HepG2 (cell line): ENCODE measurements around the gene HEATR1. TPM values are rescaled to one million over a fixed set of nuclear protein-coding genes. Genes with fewer than 3 reads are reported as not detected.
A peak's percentile ranks its signal among the peaks of the same experiment; 100 is the strongest.

ENCODE experiments used
- CAMTA2 ChIP-seq: sonication (generic); formaldehyde crosslinking; IDR thresholded peaks from 2 replicates; pipeline ENCODE4 v1.4.0; 2020; ENCODE audit warnings: mild to moderate bottlenecking, missing genetic modification reagents, borderline replicate concordance
- CHCHD3 ChIP-seq: sonication (generic); formaldehyde crosslinking; IDR thresholded peaks from 2 replicates; pipeline ENCODE4 v1.8.0; 2022; ENCODE audit warnings: mild to moderate bottlenecking, missing genetic modification reagents, moderate library complexity
- MIER3 ChIP-seq: IDR thresholded peaks from 2 replicates; pipeline ENCODE4 v1.6.1; 2016; ENCODE audit warnings: missing compliant biosample characterization, borderline replicate concordance
- NR2C2 ChIP-seq: sonication (generic); formaldehyde crosslinking; IDR thresholded peaks from 2 replicates; pipeline ENCODE4 v1.4.0; 2020; ENCODE audit warnings: missing genetic modification reagents, mild to moderate bottlenecking, moderate library complexity, borderline replicate concordance
- PAXIP1 ChIP-seq: sonication (generic); formaldehyde crosslinking; conservative IDR thresholded peaks from 2 replicates; pipeline ENCODE4 v1.4.0; 2020; ENCODE audit warnings: mild to moderate bottlenecking, missing genetic modification reagents, moderate library complexity
- SMARCE1 ChIP-seq: fragments of 450-650 bp; IDR thresholded peaks from 2 replicates; pipeline ENCODE4 v1.6.1; 2017; ENCODE audit warnings: borderline replicate concordance
- SNAI1 ChIP-seq: sonication (generic); formaldehyde crosslinking; IDR thresholded peaks from 2 replicates; pipeline ENCODE4 v1.5.0; 2020; ENCODE audit warnings: mild to moderate bottlenecking, missing genetic modification reagents, borderline replicate concordance
- ZBTB2 ChIP-seq: sonication (generic); formaldehyde crosslinking; IDR thresholded peaks from 2 replicates; pipeline ENCODE4 v1.8.0; 2022; ENCODE audit warnings: low read depth, missing genetic modification reagents
- ZNF235 ChIP-seq: sonication (generic); formaldehyde crosslinking; IDR thresholded peaks from 2 replicates; pipeline ENCODE4 v1.8.1; 2023; ENCODE audit warnings: mild to moderate bottlenecking, missing genetic modification reagents, borderline replicate concordance
- ZNF331 ChIP-seq: sonication (generic); formaldehyde crosslinking; IDR thresholded peaks from 2 replicates; pipeline ENCODE4 v1.4.0; 2020; ENCODE audit warnings: missing genetic modification reagents
- ZNF335 ChIP-seq: sonication (generic); formaldehyde crosslinking; IDR thresholded peaks from 2 replicates; pipeline ENCODE4 v1.4.0; 2020; ENCODE audit warnings: missing genetic modification reagents
- ZNF639 ChIP-seq: conservative IDR thresholded peaks from 2 replicates; pipeline ENCODE4 v1.6.1; 2018; ENCODE audit warnings: missing genetic modification reagents
- ZNF777 ChIP-seq: sonication (generic); formaldehyde crosslinking; IDR thresholded peaks from 2 replicates; pipeline ENCODE4 v1.4.0; 2020; ENCODE audit warnings: missing genetic modification reagents
- ZNF879 ChIP-seq: sonication (generic); formaldehyde crosslinking; IDR thresholded peaks from 2 replicates; pipeline ENCODE4 v1.8.1; 2023; ENCODE audit warnings: missing genetic modification reagents
- ZNF883 ChIP-seq: sonication (generic); formaldehyde crosslinking; IDR thresholded peaks from 2 replicates; pipeline ENCODE4 v1.5.1; 2020; ENCODE audit warnings: mild to moderate bottlenecking, missing genetic modification reagents; ENCODE audit errors: not compliant biosample characterization
- polyA plus RNA-seq, 8 experiments: library from polyadenylated mRNA; depleted of rRNA in 3 of 8; stranded (reverse) in 7 of 8; unstranded in 1 of 8; fragments of >200 nt; fragmentation: Illumina TruSeq in 4 of 8; extraction: Trizol in 4 of 8; gene quantifications; 2 replicates each; pipeline versions ENCODE4 v1.2.1 to v1.2.3, GENCODE V29; 2011 to 2016; ENCODE audit warnings: low read depth in 4 of 8, missing spikeins in 1 of 8, mixed read lengths in 1 of 8; ENCODE audit not compliant: insufficient read depth in 1 of 8
- total RNA-seq, 5 experiments: library from RNA; depleted of rRNA; stranded (reverse); fragments of >200 nt; fragmentation: Illumina TruSeq; extraction: Trizol; gene quantifications; 2 replicates each; pipeline ENCODE4 v1.2.3, GENCODE V29; 2016; ENCODE audit warnings: low read depth in 1 of 5
- TF ChIP-seq, protein P1 (sequence below): sonication (generic); formaldehyde crosslinking; IDR thresholded peaks from 2 replicates; pipeline ENCODE4 v1.4.0; 2020; ENCODE audit warnings: missing genetic modification reagents, mild to moderate bottlenecking, borderline replicate concordance
- TF ChIP-seq, protein P2 (sequence below): sonication (generic); formaldehyde crosslinking; IDR thresholded peaks from 2 replicates; pipeline ENCODE4 v1.9.0; 2021; ENCODE audit warnings: missing genetic modification reagents, mild to moderate bottlenecking, borderline replicate concordance

Gene HEATR1
- total and polyA plus RNA-seq, 2 of the 13 experiments (the other 11 are each of a cell fraction or from before 2014, with no cell fraction given), result 10.2 to 45.8 TPM

- TF ChIP-seq ZNF639 (CRISPR knock-in tag), result no peak
- no peak for TF ChIP-seq CHCHD3
- TF ChIP-seq ZNF883 (CRISPR knock-in tag), result peak; percentile 83
- TF ChIP-seq, protein P1, sequence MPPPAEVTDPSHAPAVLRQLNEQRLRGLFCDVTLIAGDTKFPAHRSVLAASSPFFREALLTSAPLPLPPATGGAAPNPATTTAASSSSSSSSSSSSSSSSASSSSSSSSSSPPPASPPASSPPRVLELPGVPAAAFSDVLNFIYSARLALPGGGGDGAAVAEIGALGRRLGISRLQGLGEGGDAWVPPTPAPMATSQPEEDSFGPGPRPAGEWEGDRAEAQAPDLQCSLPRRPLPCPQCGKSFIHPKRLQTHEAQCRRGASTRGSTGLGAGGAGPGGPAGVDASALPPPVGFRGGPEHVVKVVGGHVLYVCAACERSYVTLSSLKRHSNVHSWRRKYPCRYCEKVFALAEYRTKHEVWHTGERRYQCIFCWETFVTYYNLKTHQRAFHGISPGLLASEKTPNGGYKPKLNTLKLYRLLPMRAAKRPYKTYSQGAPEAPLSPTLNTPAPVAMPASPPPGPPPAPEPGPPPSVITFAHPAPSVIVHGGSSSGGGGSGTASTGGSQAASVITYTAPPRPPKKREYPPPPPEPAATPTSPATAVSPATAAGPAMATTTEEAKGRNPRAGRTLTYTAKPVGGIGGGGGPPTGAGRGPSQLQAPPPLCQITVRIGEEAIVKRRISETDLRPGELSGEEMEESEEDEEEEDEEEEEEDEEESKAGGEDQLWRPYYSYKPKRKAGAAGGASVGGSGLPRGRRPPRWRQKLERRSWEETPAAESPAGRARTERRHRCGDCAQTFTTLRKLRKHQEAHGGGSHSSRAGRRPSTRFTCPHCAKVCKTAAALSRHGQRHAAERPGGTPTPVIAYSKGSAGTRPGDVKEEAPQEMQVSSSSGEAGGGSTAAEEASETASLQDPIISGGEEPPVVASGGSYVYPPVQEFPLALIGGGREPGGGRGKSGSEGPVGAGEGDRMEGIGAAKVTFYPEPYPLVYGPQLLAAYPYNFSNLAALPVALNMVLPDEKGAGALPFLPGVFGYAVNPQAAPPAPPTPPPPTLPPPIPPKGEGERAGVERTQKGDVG (CRISPR knock-in tag), result peak; percentile 70; the same call in 1 of the 2 replicates
- TF ChIP-seq PAXIP1 (CRISPR knock-in tag), result peak; percentile 63
- TF ChIP-seq ZNF235 (CRISPR knock-in tag), result 0 out of 2 replicates have a peak, but pooled peaks have one; percentile 5
- peak; percentile 84; the same call in 1 of the 2 replicates for TF ChIP-seq SNAI1
- no peak for TF ChIP-seq CAMTA2
- TF ChIP-seq SMARCE1, result no peak
- TF ChIP-seq ZNF879 (CRISPR knock-in tag), result no peak
- no peak for TF ChIP-seq ZNF777
- TF ChIP-seq ZBTB2 (CRISPR knock-in tag), result no peak
- peak; percentile 20; the same call in 1 of the 2 replicates for TF ChIP-seq ZNF331 (CRISPR knock-in tag)
- TF ChIP-seq NR2C2, result no peak; the same call in 1 of the 2 replicates
- TF ChIP-seq ZNF335 (CRISPR knock-in tag), result no peak
- TF ChIP-seq, protein P2, sequence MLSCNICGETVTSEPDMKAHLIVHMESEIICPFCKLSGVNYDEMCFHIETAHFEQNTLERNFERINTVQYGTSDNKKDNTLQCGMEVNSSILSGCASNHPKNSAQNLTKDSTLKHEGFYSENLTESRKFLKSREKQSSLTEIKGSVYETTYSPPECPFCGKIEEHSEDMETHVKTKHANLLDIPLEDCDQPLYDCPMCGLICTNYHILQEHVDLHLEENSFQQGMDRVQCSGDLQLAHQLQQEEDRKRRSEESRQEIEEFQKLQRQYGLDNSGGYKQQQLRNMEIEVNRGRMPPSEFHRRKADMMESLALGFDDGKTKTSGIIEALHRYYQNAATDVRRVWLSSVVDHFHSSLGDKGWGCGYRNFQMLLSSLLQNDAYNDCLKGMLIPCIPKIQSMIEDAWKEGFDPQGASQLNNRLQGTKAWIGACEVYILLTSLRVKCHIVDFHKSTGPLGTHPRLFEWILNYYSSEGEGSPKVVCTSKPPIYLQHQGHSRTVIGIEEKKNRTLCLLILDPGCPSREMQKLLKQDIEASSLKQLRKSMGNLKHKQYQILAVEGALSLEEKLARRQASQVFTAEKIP (CRISPR knock-in tag), result no peak
- TF ChIP-seq MIER3 (CRISPR knock-in tag), result 0 out of 2 replicates have a peak, but pooled peaks have one; percentile 59
Observed at GRCh38 chr1:236522937-236523703, 81.2 kb downstream of the HEATR1 start (continued).
